GM18867 (cell line): ENCODE results near the gene NHERF1.

Experiments
- ATAC-seq: cut with Tn5 transposase; IDR thresholded peaks from one replicate; pipeline ENCODE4 v1.9.1; 2021; ENCODE audit warnings: mild to moderate bottlenecking, moderate library complexity; ENCODE audit not compliant: unreplicated experiment

The NHERF1 gene

GRCh38 chr17:74782571-74782970 is 34.1 kb downstream of the NHERF1 start:
- ATAC-seq, result no peak

DNA sequence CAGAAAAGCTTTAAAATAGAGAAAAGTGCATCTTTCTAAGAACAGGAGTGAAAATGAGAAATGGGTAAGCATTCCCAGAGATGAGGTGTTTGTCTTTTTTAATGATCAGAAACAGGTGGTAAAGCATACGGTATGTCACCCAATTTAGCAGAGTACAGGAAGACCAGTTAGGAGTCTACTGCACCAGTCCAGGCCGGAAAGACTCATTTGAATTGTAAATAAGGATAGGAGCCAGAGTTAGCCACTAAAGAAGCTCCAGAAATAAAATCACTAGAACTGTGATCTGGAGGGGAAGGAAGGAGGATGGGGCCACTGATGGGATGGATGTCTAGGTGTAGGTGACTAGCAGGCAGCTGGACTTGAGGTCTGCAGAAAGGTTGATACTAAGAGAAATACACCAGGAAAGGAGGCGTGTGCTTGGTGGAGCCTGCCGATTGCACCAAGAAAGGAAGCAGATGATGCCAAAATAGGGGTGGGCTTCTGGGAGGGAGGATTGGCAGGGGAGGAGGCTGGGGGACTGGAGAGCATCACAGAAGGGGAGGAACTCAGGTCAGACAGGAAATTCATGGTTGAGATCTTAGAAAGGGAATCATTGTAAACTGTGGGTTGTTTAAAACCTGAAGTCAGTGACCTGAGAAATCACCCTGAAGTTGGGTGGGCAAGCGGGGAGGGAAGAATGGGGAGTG is 35.8 kb downstream of the NHERF1 start:
- no peak for ATAC-seq

- no peak for ATAC-seq
These were observed 36.9 kb downstream of the NHERF1 start for GRCh38 chr17:74785096-74785980.

- ATAC-seq, result no peak
These were observed 37.5 kb downstream of the NHERF1 start for GRCh38 chr17:74785981-74786360.

DNA sequence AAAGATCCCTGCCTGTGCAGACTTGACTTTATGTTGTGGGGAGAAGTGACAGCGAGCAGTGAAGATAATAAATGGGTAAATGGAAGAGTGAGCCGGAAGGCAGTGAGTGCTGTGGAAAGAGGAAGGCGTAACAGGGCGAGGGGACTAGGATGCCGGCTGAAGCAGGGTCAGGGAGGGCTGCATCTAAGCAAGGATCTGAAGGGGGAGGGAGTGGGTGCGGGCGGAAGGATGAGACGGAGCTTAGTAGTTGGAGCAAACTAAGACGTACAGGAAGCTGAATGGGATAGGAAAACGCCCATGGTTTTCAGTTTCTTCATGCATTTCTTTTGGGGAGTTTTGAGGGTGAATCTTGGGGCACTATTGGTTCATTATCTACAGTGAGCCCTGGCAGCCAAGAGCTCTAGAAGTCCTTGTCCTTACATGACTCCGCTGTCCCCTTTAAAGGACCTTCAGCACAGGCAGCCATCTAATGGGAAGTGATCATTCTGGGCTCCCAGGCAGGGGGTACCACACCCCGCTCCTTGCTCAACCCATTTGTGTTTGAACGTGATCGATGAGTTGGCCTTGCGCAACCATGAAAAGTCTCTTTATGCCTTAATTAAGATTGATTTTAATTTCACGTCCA is 38.1 kb downstream of the NHERF1 start:
- ATAC-seq, result no peak

- no peak for ATAC-seq
These were observed 42.0 kb downstream of the NHERF1 start for GRCh38 chr17:74790161-74791058.

DNA sequence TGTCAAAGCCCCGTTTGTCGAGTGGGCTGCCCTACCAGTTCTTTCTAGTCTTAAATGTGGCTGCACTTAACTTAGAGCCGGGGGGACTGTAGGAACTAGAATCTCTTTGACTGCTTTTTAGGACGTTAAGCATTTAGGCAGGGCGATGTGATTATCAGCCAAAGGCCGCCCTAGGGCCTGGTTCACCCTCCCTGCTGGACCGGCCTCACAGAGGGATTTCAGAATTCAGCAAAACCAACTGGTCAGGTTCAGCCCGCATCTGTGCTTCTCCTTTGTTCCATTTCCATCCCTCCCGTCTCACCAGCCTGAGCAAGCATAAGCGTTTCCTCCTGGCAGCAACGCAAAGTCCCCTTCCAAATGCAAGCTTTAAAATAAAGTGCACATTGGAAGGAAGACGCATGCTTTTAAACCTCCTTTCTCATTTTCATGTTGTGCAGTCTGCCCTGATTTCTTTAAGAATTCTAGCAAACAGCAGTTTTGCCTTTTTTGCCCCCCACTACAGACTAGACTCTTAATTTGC is 44.2 kb downstream of the NHERF1 start:
- ATAC-seq, result no peak

DNA sequence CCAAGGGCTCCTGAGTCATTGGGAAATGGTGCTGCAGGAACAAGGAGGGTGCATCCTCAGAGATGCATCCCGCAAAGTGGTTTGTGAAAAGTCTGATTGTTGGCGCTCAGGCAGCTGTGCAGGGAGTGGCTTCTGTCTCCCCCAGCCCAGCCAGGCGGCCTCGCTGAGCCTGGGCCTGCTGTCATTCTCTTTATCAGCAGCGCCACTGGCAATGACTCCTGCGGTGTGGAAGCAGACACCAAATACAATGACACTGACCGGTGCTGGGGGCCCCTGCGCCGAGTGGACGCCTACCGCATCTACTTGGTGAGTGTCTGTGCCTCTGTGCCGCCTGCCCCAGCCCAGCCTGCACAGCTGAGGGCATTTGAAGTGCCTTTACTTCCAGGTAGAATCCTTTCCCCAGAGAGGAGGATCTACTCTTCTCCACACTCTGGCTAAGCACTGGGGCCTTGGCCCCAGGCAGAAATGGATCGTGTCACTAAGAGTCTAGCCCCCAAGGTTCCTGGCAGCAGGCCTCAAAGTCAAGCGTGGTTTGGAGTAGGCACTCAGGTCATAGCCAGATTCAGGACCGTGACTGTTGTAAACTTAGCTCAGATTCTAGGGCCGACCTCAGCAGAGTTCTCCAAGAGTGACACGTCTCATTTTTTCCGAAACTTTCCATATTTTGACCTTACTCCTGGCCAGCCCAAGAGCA is 47.0 kb downstream of the NHERF1 start:
- ATAC-seq, result no peak

GRCh38 chr17:74796211-74796610 is 47.8 kb downstream of the NHERF1 start:
- no peak for ATAC-seq

- no peak for ATAC-seq
These were observed 48.4 kb downstream of the NHERF1 start for GRCh38 chr17:74796866-74797265.

- ATAC-seq, result no peak
These were observed 49.4 kb downstream of the NHERF1 start for GRCh38 chr17:74797824-74798223.

GRCh38 chr17:74798239-74798707 is 49.8 kb downstream of the NHERF1 start:
- no peak for ATAC-seq

GRCh38 chr17:74799097-74799496 is 50.7 kb downstream of the NHERF1 start:
- ATAC-seq, result no peak

DNA sequence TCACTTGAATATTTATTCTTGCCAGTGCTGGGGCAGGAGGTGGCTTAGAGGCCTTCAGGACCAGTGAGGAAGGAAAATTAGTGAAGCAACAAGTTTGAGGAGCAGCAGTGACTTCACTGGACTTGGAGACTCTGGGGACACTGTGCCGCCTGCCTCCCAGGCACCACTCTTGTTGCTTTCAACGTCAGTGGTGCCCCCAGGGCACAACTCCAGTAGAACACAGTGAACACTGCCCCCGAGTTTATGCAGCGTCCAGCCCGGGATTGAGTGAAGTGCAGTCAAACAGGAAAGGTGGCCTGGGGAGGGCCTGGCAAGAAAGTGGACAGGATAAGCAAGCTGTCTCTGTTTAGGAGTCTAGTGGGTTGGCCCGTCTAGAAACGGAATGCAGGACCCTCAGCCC is 52.1 kb downstream of the NHERF1 start:
- ATAC-seq, result no peak

GRCh38 chr17:74801896-74802295 is 53.5 kb downstream of the NHERF1 start:
- no peak for ATAC-seq

GRCh38 chr17:74803388-74803930 is 55.0 kb downstream of the NHERF1 start:
- no peak for ATAC-seq

GRCh38 chr17:74803971-74804370 is 55.5 kb downstream of the NHERF1 start:
- no peak for ATAC-seq

DNA sequence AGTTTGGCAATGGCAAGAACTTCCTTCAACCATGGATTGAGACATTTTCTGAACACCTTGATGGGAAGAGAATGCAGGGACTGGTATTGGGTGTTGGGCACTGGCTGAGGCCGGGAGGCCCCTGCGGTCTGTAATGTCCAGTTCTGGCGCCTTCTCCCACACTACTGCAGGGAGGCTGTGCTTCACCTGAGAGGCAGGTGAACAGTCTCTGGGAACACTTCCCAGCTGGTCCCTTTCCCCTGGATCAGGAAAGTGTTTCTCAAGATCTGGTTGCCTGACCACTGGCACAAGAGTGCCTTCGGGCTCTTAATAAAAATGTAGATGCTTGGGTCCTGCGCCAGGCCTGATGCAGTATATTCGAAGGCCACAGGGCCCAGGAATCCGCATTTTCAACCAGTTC is 56.3 kb downstream of the NHERF1 start:
- no peak for ATAC-seq

DNA sequence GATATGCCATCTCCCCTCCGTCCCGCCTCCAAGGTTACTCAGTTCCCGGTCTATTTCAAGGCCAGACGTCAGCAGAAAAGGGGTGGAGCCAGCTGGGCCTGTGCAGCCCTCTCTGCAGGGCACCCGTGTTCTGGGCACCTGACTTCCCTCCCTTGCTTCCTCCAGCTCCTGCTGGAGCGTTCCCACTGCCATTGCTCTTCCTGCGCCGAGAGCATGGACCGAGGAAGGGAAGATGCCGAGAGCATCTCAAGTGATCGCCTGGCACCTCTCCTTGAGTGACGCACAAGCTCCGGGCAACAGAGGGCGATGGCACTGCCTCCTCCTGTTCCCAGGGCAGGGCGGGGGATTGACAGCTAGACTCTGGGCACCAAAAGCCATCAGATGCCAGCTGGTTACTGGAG is 57.2 kb downstream of the NHERF1 start:
- ATAC-seq, result no peak

GRCh38 chr17:74806334-74806733 is 57.9 kb downstream of the NHERF1 start:
- ATAC-seq, result no peak
